Measurements from ENCODE around the gene OVOL1. TPM values are rescaled to one million over a fixed set of nuclear protein-coding genes. Genes with fewer than 3 reads are reported as not detected.

Gene OVOL1
- total and polyA plus RNA-seq, 2 of the 13 experiments (the other 11 are each of a cell fraction or from before 2014, with no cell fraction given) = 0.01 TPM; not detected in 1

DNA sequence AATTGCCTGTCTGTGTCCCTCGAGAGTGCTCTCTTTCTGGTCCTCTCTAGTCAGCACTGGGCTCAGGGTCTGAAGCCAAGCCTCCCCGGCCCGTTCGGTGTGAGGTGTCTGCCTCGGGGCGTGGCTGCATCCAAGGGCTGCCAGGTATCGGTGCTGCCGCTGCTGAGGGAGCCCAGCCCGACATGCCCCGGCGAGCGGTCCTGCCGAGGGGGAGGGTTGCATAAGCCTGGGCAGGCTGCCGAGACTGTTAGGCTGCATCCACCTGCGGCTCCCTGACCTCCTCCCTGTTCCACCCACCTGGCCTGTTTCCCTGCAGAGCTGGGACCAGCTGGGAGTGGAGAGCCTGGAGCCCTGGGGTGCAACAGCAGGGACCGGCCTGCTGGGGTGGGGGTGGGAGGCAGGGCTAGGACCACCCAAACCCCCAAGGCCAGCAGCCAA is 6.3 kb downstream of the OVOL1 start (continued):
- TF ChIP-seq, protein P1, sequence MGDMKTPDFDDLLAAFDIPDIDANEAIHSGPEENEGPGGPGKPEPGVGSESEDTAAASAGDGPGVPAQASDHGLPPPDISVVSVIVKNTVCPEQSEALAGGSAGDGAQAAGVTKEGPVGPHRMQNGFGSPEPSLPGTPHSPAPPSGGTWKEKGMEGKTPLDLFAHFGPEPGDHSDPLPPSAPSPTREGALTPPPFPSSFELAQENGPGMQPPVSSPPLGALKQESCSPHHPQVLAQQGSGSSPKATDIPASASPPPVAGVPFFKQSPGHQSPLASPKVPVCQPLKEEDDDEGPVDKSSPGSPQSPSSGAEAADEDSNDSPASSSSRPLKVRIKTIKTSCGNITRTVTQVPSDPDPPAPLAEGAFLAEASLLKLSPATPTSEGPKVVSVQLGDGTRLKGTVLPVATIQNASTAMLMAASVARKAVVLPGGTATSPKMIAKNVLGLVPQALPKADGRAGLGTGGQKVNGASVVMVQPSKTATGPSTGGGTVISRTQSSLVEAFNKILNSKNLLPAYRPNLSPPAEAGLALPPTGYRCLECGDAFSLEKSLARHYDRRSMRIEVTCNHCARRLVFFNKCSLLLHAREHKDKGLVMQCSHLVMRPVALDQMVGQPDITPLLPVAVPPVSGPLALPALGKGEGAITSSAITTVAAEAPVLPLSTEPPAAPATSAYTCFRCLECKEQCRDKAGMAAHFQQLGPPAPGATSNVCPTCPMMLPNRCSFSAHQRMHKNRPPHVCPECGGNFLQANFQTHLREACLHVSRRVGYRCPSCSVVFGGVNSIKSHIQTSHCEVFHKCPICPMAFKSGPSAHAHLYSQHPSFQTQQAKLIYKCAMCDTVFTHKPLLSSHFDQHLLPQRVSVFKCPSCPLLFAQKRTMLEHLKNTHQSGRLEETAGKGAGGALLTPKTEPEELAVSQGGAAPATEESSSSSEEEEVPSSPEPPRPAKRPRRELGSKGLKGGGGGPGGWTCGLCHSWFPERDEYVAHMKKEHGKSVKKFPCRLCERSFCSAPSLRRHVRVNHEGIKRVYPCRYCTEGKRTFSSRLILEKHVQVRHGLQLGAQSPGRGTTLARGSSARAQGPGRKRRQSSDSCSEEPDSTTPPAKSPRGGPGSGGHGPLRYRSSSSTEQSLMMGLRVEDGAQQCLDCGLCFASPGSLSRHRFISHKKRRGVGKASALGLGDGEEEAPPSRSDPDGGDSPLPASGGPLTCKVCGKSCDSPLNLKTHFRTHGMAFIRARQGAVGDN (CRISPR knock-in tag; IDR thresholded peaks at IDR 0.05) = 0 out of 2 replicates have a peak, but pooled peaks have one; percentile 7
- TF ChIP-seq, protein P2, sequence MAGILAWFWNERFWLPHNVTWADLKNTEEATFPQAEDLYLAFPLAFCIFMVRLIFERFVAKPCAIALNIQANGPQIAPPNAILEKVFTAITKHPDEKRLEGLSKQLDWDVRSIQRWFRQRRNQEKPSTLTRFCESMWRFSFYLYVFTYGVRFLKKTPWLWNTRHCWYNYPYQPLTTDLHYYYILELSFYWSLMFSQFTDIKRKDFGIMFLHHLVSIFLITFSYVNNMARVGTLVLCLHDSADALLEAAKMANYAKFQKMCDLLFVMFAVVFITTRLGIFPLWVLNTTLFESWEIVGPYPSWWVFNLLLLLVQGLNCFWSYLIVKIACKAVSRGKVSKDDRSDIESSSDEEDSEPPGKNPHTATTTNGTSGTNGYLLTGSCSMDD (CRISPR knock-in tag; IDR thresholded peaks at IDR 0.05) = no peak
- TF ChIP-seq MED1 (CRISPR knock-in tag; IDR thresholded peaks at IDR 0.05) = no peak
- TF ChIP-seq MTF2 (CRISPR knock-in tag; IDR thresholded peaks at IDR 0.05; ENCODE audit: borderline replicate concordance) = peak; percentile 69; the same call in 1 of the 2 replicates

DNA sequence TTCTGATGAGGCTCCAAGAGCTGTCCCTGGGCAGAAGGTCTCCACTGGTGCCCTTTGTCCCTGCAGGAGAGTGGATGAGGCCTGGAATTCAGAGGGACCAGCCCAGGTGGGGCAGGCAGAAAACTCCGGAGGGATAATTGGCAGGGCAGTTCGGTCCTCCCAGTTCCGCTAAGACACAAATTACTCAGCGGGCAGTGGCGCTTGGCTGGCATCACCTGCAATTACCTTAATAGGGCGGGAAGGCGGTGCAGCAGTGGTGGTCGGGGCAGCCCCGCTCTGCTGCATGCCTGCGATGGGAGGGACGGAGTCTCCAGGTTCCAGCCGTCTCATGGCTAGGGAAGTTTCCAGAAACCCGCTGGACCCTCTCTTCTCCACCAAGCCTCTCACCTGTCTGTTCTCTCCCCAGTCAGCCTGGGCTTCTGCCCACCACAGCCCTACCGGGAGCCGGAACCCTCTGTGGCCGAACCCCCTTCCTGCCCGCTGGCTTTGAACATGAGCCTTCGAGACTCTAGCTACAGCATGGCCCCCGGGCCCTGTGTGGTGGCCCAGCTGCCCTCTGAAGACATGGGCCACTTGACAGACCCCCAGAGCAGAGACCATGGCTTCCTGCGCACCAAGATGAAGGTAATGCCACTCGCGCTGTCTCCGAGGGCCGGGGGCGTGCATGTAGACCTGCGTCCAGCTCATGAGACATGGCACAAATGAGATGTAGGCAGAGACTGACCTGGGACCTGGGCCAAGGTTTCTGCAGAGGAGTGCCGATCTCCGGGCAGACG is 7.0 kb downstream of the OVOL1 start:
- 92% methylated on average over 12 of the region's 29 CpGs for WGBS (ENCODE audit: low lambda C conversion rate)
- Histone ChIP-seq H3K36me3 (replicated peaks in 1 of 2; ENCODE audit: control insufficient read depth in 1 of 2, insufficient read depth in 2 of 2, low read length in 2 of 2) (no peaks in the 10 kb centered on the region), H3K79me2 (ENCODE audit: insufficient read depth, low read length) (no peaks in the 10 kb centered on the region), H3K27ac (ENCODE audit: extremely low read length, insufficient read depth, low read length) (no peak overlapping the region), H3K4me3 (replicated peaks in 1 of 3; ENCODE audit: insufficient read depth in 1 of 3, low read depth in 2 of 3, low read length in 3 of 3) (no peak overlapping the region), H3K9ac (ENCODE audit: insufficient read depth, low read depth, low read length) (no peak overlapping the region), H3K4me1 (ENCODE audit: insufficient read depth, low read length) (peaks cover 35% of the 10 kb centered on the region), H2AFZ (ENCODE audit: low read length) (no peak overlapping the region), H3K27me3 (ENCODE audit: control insufficient read depth in 1 of 2, insufficient read depth in 2 of 2, low read length in 2 of 2) (peaks cover 25 to 87% of the 10 kb centered on the region in 2 experiments), H4K20me1 (ENCODE audit: insufficient read depth, low read length) (no peaks in the 10 kb centered on the region), H3K4me2 (ENCODE audit: low read depth, low read length) (no peak overlapping the region), H3K9me3 (ENCODE audit: low read length) (no peaks in the 10 kb centered on the region)
- intact Hi-C loops (cut with micrococcal nuclease; ENCODE audit: unreplicated experiment) = no loop called here
- ATAC-seq (no peak), FAIRE-seq (no peak), DNase-seq (ENCODE audit: low spot score) (no peak)
- in situ Hi-C loops (cut with HindIII; ENCODE audit: extremely low pct_ligation_motif_present, low pct_unique_long_range_greater_than_20kb) = no loop called here
- CTCF ChIA-PET (ENCODE audit: low intra/inter-chr PET ratio, low total read pairs) = interaction anchor here (1.7 kb wide), 1 partner anchor 14 kb away, joined by 3 read pairs; no protein-coding TSS in a partner anchor
- TF ChIP-seq ZFYVE20 (CRISPR knock-in tag; IDR thresholded peaks at IDR 0.05; ENCODE audit: borderline replicate concordance, low read depth) = no peak
- TF ChIP-seq, protein P3, sequence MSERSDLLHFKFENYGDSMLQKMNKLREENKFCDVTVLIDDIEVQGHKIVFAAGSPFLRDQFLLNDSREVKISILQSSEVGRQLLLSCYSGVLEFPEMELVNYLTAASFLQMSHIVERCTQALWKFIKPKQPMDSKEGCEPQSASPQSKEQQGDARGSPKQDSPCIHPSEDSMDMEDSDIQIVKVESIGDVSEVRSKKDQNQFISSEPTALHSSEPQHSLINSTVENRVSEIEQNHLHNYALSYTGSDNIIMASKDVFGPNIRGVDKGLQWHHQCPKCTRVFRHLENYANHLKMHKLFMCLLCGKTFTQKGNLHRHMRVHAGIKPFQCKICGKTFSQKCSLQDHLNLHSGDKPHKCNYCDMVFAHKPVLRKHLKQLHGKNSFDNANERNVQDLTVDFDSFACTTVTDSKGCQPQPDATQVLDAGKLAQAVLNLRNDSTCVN (CRISPR knock-in tag; IDR thresholded peaks at IDR 0.05; ENCODE audit: borderline replicate concordance) = no peak
- TF ChIP-seq, protein P4, sequence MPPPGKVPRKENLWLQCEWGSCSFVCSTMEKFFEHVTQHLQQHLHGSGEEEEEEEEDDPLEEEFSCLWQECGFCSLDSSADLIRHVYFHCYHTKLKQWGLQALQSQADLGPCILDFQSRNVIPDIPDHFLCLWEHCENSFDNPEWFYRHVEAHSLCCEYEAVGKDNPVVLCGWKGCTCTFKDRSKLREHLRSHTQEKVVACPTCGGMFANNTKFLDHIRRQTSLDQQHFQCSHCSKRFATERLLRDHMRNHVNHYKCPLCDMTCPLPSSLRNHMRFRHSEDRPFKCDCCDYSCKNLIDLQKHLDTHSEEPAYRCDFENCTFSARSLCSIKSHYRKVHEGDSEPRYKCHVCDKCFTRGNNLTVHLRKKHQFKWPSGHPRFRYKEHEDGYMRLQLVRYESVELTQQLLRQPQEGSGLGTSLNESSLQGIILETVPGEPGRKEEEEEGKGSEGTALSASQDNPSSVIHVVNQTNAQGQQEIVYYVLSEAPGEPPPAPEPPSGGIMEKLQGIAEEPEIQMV (CRISPR knock-in tag; IDR thresholded peaks at IDR 0.05; ENCODE audit: low read depth) = no peak
- BruUV-seq (replicated peaks) = no TSS peak
- POLR2A ChIA-PET = no interaction called here

Measured in HepG2 (cell line).